Stomach (tissue), 4 donors: ENCODE results near the gene FYCO1.

Experiments used
- CTCF ChIP-seq, 7 experiments: fragments of 450-650 bp in 4 of 7; fragments of 200-600 bp in 3 of 7; sonication (generic) in 3 of 7; IDR thresholded peaks; one replicate each; pipeline ENCODE4 v1.5.1; 2016 to 2019; ENCODE audit warnings: antibody characterized with exemption in 7 of 7, control low read depth in 2 of 7, mild to moderate bottlenecking in 1 of 7
- POLR2A ChIP-seq, 4 donors: fragments of 450-650 bp; IDR thresholded peaks; one replicate each; pipeline ENCODE4 v1.6.1; 2016; ENCODE audit warnings: antibody characterized with exemption in 4 of 4, control low read depth in 2 of 4, mild to moderate bottlenecking in 1 of 4, moderate library complexity in 1 of 4
- POLR2AphosphoS5 ChIP-seq, 3 donors: sonication (generic); formaldehyde crosslinking; IDR thresholded peaks; one replicate each; pipeline ENCODE4 v1.6.1; 2016; ENCODE audit warnings: antibody characterized with exemption in 3 of 3

- no peak for TF ChIP-seq CTCF (IDR thresholded peaks at IDR 0.05)
- no peak for TF ChIP-seq POLR2A (IDR thresholded peaks at IDR 0.05)
- no peak for TF ChIP-seq POLR2AphosphoS5 (IDR thresholded peaks at IDR 0.05)
Measured at GRCh38 chr3:45958321-45958791, 37.3 kb downstream of the FYCO1 start.
